ENCODE data around the gene LIMS2.

DNA sequence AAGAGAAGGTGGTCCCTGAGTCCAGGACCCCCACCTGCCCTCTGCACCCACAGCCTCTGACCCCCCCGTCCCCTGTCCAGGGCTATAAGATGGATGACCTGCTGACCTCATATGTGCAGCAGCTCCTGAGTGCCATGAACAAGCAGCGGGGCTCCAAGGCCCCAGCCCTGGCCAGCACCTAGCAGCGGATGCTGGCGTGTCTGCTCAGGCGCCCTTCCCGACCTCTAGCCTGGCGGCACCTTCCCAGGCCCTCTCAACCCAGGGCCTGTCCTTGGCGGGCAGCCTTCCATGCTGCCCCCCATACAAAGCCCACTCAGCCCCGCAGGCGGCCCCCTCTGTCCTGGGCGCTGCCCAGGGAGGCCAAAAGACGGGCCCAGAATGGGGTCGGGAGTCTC, 38.1 kb downstream of the LIMS2 start:
- TF ChIP-seq, protein P1, sequence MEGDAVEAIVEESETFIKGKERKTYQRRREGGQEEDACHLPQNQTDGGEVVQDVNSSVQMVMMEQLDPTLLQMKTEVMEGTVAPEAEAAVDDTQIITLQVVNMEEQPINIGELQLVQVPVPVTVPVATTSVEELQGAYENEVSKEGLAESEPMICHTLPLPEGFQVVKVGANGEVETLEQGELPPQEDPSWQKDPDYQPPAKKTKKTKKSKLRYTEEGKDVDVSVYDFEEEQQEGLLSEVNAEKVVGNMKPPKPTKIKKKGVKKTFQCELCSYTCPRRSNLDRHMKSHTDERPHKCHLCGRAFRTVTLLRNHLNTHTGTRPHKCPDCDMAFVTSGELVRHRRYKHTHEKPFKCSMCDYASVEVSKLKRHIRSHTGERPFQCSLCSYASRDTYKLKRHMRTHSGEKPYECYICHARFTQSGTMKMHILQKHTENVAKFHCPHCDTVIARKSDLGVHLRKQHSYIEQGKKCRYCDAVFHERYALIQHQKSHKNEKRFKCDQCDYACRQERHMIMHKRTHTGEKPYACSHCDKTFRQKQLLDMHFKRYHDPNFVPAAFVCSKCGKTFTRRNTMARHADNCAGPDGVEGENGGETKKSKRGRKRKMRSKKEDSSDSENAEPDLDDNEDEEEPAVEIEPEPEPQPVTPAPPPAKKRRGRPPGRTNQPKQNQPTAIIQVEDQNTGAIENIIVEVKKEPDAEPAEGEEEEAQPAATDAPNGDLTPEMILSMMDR (IDR thresholded peaks at IDR 0.05; ENCODE audit: insufficient read depth, low read length, poor library complexity, severe bottlenecking) = no peak
- no peak for TF ChIP-seq EZH2phosphoT487 (conservative IDR thresholded peaks at IDR 0.05; ENCODE audit: low read length)
